Stimulated activated CD8-positive, alpha-beta memory T cell treated with anti-CD3 and anti-CD28 coated beads, Interleukin-7, amount 100 ng/mL, for 48 hours (primary cell): Measurements from ENCODE around the gene HELZ.

ENCODE experiments used
- DNase-seq, 2 donors: peaks; one replicate each; pipeline ENCODE4 v3.0.0-alpha.2; 2020; ENCODE audit warnings: low read depth in 1 of 2; ENCODE audit errors: extremely low read depth in 1 of 2

HELZ gene

DNA sequence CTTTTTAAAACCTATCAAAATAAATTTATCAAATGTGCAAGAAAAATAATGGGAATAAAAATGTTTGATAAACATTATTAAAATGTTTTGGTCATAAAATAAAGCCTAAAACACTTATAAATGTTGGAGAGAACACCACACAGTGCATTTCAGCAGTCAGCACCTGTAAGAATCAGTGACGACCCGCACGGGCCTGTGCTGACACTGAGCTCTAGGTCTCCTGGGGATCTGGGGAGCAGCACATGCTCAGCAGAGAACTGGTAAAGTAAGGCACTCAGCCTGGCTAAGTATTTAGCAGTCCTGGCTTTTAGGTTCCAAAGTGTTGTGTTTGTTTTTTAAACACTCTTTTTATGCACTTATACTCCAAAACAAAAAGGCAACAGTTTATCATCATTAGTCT is 46.9 kb downstream of the HELZ start:
- no peak for DNase-seq

DNA sequence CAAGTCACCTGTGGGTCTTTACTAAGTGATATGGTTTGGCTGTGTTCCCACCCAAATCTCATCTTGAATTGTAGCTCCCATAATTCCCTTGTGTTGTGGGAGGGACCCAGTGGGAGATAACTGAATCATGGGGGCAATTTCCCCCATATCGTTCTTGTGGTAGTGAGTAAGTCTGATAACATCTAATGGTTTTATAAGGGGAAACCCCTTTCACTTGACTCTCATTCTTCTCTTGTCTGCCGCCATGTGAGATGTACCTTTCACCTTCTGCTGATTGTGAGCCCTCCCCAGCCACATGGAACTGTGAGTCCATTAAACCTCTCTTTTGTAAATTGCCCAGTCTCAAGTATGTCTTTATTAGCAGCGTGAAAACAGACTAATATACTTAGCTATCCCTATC is 48.0 kb downstream of the HELZ start:
- DNase-seq, result peak in 1 of 2 donors; percentile 4

DNA sequence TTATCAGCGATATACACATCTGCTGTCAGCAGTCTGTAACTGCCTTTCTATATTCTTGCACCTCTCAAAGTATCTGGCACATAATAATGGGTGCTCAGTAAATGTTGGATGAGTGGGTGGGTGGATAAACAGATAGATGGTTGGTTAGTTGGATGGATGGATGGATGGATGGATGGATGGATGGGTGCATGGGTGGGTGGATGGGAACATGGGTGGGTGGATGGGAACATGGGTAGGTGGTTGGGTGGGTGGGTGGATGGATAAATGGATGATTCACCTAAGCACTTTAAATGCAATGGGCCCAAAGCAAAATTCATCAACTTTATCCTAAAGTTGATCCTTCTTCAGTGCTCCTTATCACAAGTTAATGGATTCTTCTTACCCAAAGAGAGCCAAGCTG is 48.6 kb downstream of the HELZ start:
- DNase-seq, result no peak

- DNase-seq, result no peak
Measured at GRCh38 chr17:67194134-67194533, 50.9 kb downstream of the HELZ start.

DNA sequence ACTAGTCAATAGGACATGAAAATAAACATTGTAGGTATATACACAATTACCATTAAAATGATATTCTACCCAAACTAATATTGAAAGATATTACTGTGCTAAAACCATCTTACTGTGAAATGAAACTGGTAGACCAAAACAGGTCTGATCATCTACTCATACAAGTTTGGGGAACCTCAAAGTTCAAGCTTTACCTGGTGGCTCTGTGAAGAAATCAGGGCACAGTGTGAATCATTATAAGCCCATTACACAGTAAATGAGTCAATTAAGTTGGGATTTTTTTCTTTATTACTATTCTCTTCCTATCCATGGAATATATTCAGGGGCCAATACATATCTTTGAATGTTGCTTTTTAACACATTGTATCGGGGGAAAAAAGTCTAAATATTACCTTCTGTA is 57.1 kb downstream of the HELZ start:
- no peak for DNase-seq

- no peak for DNase-seq
Measured at GRCh38 chr17:67186782-67187181, 58.2 kb downstream of the HELZ start.

DNA sequence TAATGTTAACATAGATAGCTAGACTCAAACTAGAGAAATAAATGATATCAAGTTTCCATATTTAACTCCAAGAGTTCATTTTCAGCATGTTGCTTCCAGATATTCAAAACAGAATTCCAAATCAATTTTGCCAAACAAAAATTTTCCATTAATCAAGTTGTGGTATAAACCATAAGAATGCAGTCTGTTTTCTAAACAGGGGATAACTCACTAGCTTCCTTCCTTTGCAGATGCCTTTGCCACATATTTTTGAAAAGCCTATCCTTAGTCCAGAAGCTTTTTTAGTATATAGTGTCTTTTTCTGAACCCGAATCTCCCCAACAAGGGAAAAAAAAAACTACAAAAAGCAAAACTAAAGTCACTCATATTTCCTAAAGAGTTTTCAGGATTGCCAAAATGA is 61.5 kb downstream of the HELZ start:
- DNase-seq, result no peak

GRCh38 chr17:67181825-67182224 is 63.2 kb downstream of the HELZ start:
- no peak for DNase-seq

DNA sequence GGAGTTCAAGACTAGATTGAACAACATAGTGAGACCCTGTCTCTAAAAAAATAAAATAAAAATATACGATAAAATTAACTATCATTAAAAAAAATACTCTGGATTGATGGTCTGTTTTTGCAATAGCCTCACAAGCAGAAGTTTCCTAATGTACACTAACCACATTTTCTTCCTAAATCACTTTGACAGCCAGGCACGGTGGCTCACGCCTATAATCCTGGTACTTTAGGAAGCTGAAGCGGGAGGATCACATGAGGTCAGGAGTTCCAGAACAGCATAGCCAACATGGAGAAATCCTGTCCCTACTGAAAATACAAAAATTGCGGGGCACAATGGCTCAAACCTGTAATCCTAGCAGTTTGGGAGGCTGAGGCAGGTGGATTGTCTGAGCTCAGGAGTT is 64.7 kb downstream of the HELZ start:
- DNase-seq, result no peak

GRCh38 chr17:67178555-67178954 is 66.4 kb downstream of the HELZ start:
- DNase-seq, result no peak

DNA sequence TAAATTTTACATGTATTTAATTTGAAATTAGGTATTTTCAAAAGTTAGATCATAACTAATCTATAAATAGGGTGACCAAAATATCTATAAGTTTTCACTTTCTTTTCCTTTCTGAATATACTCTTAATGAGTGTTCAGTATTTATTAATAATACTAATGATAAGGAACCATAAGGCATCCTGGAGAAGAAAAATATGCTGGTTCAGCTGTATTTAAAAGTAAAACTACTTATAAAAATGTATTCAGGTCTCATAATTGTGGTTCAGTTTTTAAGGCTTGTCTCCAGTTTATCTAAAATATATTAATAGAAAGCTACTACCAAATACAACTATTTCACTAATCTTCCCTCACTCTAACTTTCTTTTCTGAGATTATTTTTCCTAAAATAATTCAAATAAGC is 67.3 kb downstream of the HELZ start:
- DNase-seq, result no peak

- no peak for DNase-seq
Measured at GRCh38 chr17:67174190-67174589, 70.8 kb downstream of the HELZ start.

GRCh38 chr17:67171560-67171959 is 73.4 kb downstream of the HELZ start:
- no peak for DNase-seq

- DNase-seq, result no peak
Measured at GRCh38 chr17:67168496-67168895, 76.5 kb downstream of the HELZ start.

- no peak for DNase-seq
Measured at GRCh38 chr17:67165201-67165600, 79.8 kb downstream of the HELZ start.

- DNase-seq, result no peak
Measured at GRCh38 chr17:67164302-67164701, 80.7 kb downstream of the HELZ start.

- no peak for DNase-seq
Measured at GRCh38 chr17:67162771-67163170, 82.2 kb downstream of the HELZ start.

GRCh38 chr17:67161573-67161972 is 83.4 kb downstream of the HELZ start:
- DNase-seq, result no peak

- no peak for DNase-seq
Measured at GRCh38 chr17:67160791-67161190, 84.2 kb downstream of the HELZ start.

DNA sequence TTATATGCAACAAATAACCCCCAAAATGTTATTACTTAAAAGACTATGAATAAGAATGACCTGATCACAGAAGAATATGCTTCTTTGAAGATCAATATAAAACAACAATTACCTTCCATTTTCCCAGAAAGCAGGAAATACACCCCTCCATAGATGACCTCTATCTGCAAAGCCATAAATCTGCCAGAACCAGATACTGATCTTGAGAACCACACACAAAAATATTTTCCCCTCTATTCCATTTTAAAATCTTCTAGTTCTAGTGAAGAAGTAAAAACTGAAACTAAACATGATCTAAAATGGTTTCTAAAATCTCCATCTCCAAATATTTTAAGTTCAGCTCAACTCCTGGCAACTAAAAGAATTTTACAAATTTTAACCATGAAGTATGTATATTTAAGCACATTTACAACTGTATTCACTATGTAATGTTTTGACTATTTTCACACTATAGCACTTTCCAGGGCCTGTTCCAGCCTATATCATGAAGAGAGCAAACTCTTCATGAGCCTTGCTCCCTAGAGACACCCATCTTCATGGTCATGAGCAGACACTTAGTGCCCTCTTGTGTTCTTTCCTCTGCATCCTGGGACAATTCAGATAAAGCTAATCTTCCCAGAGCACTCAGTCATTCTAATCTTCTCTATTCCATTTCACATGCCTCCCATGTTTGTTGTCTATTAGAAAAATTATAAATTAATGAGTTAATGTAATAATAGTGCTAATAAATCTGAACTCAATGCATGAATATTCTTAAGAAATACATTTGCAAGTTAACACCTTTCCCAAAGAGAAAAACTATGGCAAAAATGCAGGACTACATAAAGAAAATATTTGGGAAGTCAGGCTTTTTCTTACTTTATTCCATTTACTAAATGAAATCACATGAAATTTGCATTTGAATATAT is 87.0 kb downstream of the HELZ start:
- no peak for DNase-seq

DNA sequence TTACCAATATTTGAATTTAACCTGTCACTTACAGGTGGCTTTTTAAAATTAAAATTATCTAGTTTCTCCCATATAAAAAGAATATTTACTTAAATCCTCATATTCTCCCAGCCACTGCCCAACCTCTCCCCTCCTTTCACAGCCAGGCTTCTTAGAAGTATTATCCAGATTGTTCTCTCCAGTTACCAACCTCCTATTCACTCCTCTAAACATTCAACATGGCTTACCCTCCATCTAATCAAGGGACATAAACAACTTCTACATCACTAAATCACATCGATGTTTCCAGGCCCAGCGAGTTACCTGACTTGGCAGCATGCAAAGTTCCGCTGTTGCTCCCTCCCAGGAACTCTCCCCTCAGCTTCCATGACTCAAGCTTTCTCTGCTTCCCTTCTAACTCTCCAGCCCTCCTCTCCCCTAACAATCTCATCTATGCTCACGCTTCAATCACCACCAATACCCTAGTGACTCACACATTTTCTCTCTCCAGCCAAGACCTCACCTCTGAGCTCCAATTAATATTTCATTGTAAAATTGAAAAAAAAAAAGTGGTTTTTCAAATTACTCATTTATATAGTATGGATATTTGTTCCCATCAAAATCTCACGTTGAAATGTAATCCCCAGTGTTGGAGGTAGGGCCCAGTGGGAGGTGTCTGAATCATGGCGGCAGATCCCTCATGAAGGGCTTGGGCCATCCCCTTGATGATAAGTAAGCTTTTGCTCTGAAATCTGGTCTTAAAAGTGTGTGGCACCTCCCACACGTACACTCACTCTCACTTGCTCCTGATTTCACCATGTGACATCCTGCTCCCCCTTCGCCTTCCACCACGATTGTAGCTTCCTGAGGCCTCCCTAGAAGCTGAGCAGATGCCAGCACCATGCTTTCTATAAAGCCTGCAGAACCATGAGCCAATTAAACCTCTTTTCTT is 88.5 kb downstream of the HELZ start:
- DNase-seq, result peak in 1 of 2 donors; percentile 15

DNA sequence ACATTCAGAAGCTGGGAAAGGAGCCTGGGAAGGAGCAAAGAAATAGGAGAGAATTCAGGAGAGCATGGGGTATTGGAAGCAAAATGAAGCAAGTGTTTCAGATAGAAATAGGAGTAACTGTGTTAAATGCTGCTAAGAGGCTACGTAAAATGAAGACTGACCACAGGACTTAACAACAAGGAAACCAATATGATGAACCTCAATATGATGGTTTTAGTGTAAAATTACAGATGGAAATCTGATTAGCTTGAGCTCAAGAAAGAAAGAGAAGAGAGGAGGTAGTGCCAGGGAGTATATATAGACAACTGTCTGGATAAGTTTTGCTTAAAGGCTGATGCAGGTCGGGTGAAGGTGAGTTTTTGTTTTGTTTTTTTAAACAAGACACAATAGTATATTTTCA is 92.2 kb downstream of the HELZ start:
- DNase-seq, result no peak
